Fibroblast of villous mesenchyme (primary cell): ENCODE data around the gene ITFG2. TPM values are rescaled to one million over a fixed set of nuclear protein-coding genes. Genes with fewer than 3 reads are reported as not detected.

Source experiments
- DNase-seq: peaks from one replicate; pipeline ENCODE4 v3.0.0-alpha.2; 2010; ENCODE audit warnings: low read depth
- H3K4me3 ChIP-seq: 2 replicates; pipeline ENCODE4 v1.5.1; 2011; ENCODE audit warnings: low read depth, mild to moderate bottlenecking, low read length
- CTCF ChIP-seq: IDR thresholded peaks from 2 replicates; pipeline ENCODE4 v1.5.1; 2012; ENCODE audit warnings: low read depth, mild to moderate bottlenecking, low read length; ENCODE audit not compliant: insufficient read depth
- total RNA-seq: library from RNA; depleted of rRNA; stranded (reverse); fragments of >200 nt; gene quantifications from 2 replicates; pipeline ENCODE4 v1.2.3, GENCODE V29; 2012

Gene ITFG2
- total RNA-seq, 1 donor, result 21.2 TPM

GRCh38 chr12:2795291-2796186 lies 16.9 kb upstream of the ITFG2 start:
- TF ChIP-seq CTCF, result no peak
- DNase-seq, result peak; percentile 54
- peak overlapping the region; percentile 87 for H3K4me3 ChIP-seq

GRCh38 chr12:2796187-2796666 lies 16.2 kb upstream of the ITFG2 start:
- H3K4me3 ChIP-seq, result peak overlapping the region; percentile 87
- TF ChIP-seq CTCF, result peak; percentile 8
- DNase-seq, result no peak

- DNase-seq, result peak; percentile 34
- H3K4me3 ChIP-seq, result no peak overlapping the region
- peak; percentile 43 for TF ChIP-seq CTCF
Observed at GRCh38 chr12:2797721-2798418, 14.6 kb upstream of the ITFG2 start.

GRCh38 chr12:2800046-2800570 lies 12.4 kb upstream of the ITFG2 start:
- no peak overlapping the region for H3K4me3 ChIP-seq
- no peak for DNase-seq
- no peak for TF ChIP-seq CTCF

GRCh38 chr12:2801044-2801783 lies 11.3 kb upstream of the ITFG2 start:
- DNase-seq, result no peak
- TF ChIP-seq CTCF, result no peak
- H3K4me3 ChIP-seq, result no peak overlapping the region

- peak; percentile 64 for DNase-seq
- no peak for TF ChIP-seq CTCF
- H3K4me3 ChIP-seq, result peak overlapping the region; percentile 2
Observed at GRCh38 chr12:2803635-2804392, 8.7 kb upstream of the ITFG2 start.
